CD4-positive, CD25-positive, alpha-beta regulatory T cell (primary cell): ENCODE results near the gene HLA-DOA. TPM values are rescaled to one million over a fixed set of nuclear protein-coding genes. Genes with fewer than 3 reads are reported as not detected.
A peak's percentile ranks its signal among the peaks of the same experiment; 100 is the strongest.

Experiments
- ATAC-seq, 2 donors: fragments of 150-1000 bp; cut with Tn5 transposase; one replicate each; pipeline ENCODE4 v1.10.0; 2021; ENCODE audit warnings: low read depth in 2 of 2, moderate number of reproducible peaks in 2 of 2, moderate library complexity in 1 of 2
- DNase-seq, 3 donors: peaks; one replicate each; pipeline versions ENCODE4 v3.0.0 to v3.0.0-alpha.2; 2012 to 2022; ENCODE audit warnings: mixed read lengths in 1 of 3
- H3K27ac ChIP-seq: one replicate; pipeline ENCODE4 v1.7.0; 2013; ENCODE audit warnings: mild to moderate bottlenecking, low read length; ENCODE audit not compliant: insufficient read depth, poor library complexity, severe bottlenecking
- H3K27me3 ChIP-seq: one replicate; pipeline ENCODE4 v1.7.0; 2013; ENCODE audit warnings: low read length; ENCODE audit not compliant: control insufficient read depth, insufficient read depth
- H3K36me3 ChIP-seq: one replicate; pipeline ENCODE4 v1.7.0; 2013; ENCODE audit warnings: mild to moderate bottlenecking, low read length, moderate library complexity; ENCODE audit not compliant: control insufficient read depth, insufficient read depth
- H3K4me1 ChIP-seq: 2 replicates; pipeline ENCODE4 v1.7.0; 2013; ENCODE audit warnings: mild to moderate bottlenecking, low read length; ENCODE audit not compliant: insufficient read depth, control insufficient read depth, poor library complexity, severe bottlenecking
- H3K4me3 ChIP-seq: one replicate; pipeline ENCODE4 v1.7.0; 2013; ENCODE audit warnings: low read depth, mild to moderate bottlenecking, low read length, moderate library complexity
- H3K9me3 ChIP-seq, 2 experiments: 1 replicate in 1 of 2; 2 replicates in 1 of 2; pipeline ENCODE4 v1.7.0; 2013; ENCODE audit warnings: low read length in 2 of 2, mild to moderate bottlenecking in 1 of 2, moderate library complexity in 1 of 2; ENCODE audit not compliant: control insufficient read depth in 2 of 2
- H3K27ac Mint-ChIP-seq, 3 donors: one replicate each; pipeline ENCODE4 v1.8.0; 2020 to 2022; ENCODE audit warnings: mild to moderate bottlenecking in 3 of 3, mixed read lengths in 3 of 3, moderate library complexity in 2 of 3
- H3K27me3 Mint-ChIP-seq: one replicate; pipeline ENCODE4 v1.8.0; 2022; ENCODE audit warnings: mild to moderate bottlenecking, mixed read lengths
- H3K36me3 Mint-ChIP-seq: one replicate; pipeline ENCODE4 v1.8.0; 2020; ENCODE audit warnings: mixed read lengths
- H3K4me1 Mint-ChIP-seq, 4 donors: one replicate each; pipeline ENCODE4 v1.8.0; 2020 to 2022; ENCODE audit warnings: mixed read lengths in 4 of 4, mild to moderate bottlenecking in 1 of 4
- H3K4me3 Mint-ChIP-seq, 4 donors: one replicate each; pipeline ENCODE4 v1.8.0; 2020 to 2022; ENCODE audit warnings: mild to moderate bottlenecking in 4 of 4, mixed read lengths in 4 of 4, moderate library complexity in 3 of 4
- H3K9me3 Mint-ChIP-seq, 7 donors: one replicate each; pipeline ENCODE4 v1.8.0; 2020 to 2022; ENCODE audit warnings: mixed read lengths in 7 of 7, mild to moderate bottlenecking in 3 of 7, moderate library complexity in 2 of 7
- polyA plus RNA-seq, 4 donors: library from polyadenylated mRNA; unstranded; fragments of 300-500 nt; fragmentation: Illumina TruSeq; gene quantifications; one replicate each; pipeline ENCODE4 v1.2.3, GENCODE V29; 2021
- total RNA-seq: library from RNA; stranded (reverse); gene quantifications from one replicate; pipeline ENCODE4 v1.2.3, GENCODE V29; 2022

The HLA-DOA gene
- total and polyA plus RNA-seq, 5 donors from 2014 or later = 7.0 to 14.9 (median 9.4) TPM

DNA sequence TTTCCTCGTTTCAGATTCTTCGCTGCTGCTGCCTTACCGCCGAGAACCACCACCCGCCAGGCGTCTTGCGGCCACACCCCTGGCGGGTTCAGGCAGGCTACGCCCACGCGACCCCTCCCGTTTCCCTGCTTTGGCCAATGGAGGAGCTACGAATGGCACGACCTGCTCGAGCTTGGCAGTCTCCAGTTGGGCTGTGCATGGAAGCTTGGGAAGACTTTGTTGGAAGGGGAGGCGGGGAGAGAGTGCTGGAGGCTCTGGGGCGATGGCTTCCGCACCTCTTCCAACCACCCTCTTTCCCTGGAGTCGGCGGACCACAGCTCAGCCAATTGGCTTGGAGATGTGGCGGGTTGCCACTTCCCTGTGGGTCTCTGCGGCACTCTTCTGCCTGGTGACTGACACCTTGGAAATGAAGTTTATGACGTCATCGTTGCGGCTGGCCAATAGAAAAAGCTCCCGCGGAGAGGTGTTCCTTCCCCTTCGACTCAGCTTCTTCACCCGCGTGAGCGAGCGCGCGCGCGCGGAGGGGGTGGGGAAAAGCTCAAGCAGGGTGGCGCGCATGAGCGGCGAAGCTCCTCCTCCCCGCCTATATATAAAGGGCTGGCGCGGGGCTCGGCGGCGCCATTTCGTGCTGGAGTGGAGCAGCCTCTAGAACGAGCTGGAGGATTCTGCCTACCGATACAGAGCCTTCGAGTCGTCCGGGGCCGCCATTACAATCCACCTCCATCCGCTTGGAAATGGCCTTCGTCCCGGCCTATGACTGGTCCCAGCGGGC is 37.6 kb downstream of the HLA-DOA start:
- H3K9me3 ChIP-seq = no peaks in the 10 kb centered on the region
- peaks cover 27% of the 10 kb centered on the region for H3K36me3 ChIP-seq
- peak overlapping the region; percentile 100 for H3K4me3 ChIP-seq
- H3K27me3 Mint-ChIP-seq = peaks cover 22% of the 10 kb centered on the region
- peak; percentile 58 to 62 for ATAC-seq
- no peaks in the 10 kb centered on the region for H3K27me3 ChIP-seq
- H3K36me3 Mint-ChIP-seq = peaks cover 40% of the 10 kb centered on the region
- H3K27ac ChIP-seq = peak overlapping the region; percentile 98
- H3K4me3 Mint-ChIP-seq = peak overlapping the region; percentile 98 to 99 (median 99)
- H3K4me1 Mint-ChIP-seq = peaks cover 15 to 42% (median 33%) of the 10 kb centered on the region in 4 donors
- DNase-seq = peak; percentile 100
- peaks cover 70% of the 10 kb centered on the region for H3K4me1 ChIP-seq
- peaks cover 0 to 3% (median 0%) of the 10 kb centered on the region in 7 donors for H3K9me3 Mint-ChIP-seq
- peak overlapping the region; percentile 99 to 100 (median 100) for H3K27ac Mint-ChIP-seq

DNA sequence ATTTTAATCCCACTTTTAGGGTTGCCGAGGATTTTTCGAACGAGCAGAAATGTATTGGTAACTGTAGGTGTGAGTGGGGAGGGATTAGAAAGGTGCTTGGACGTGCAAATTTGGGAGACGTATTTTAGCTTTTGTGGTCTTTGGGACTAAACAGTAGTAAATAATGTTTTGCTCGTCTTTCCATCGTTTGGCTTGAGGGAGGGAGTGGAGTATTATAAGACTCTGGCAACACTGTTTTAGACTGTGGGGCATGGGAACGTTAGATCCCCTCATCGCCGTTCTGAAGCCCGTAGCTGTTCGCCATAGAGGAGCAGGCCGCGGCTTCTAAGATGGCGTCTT is 38.2 kb downstream of the HLA-DOA start:
- Histone ChIP-seq H3K4me3 (peak overlapping the region; percentile 100), H3K4me1 (peaks cover 70% of the 10 kb centered on the region), H3K9me3 (no peaks in the 10 kb centered on the region), H3K36me3 (peaks cover 21% of the 10 kb centered on the region), H3K27me3 (no peaks in the 10 kb centered on the region), H3K27ac (peak overlapping the region; percentile 98)
- no peak for ATAC-seq
- Mint-ChIP-seq H3K36me3 (peaks cover 34% of the 10 kb centered on the region), H3K27me3 (peaks cover 22% of the 10 kb centered on the region), H3K4me1 (peaks cover 19 to 42% (median 31%) of the 10 kb centered on the region in 4 donors), H3K4me3 (peak overlapping the region; percentile 98 to 99 (median 99)), H3K9me3 (peaks cover 0 to 3% (median 0%) of the 10 kb centered on the region in 7 donors), H3K27ac (peak overlapping the region; percentile 99 to 100 (median 100))
- no peak for DNase-seq

DNA sequence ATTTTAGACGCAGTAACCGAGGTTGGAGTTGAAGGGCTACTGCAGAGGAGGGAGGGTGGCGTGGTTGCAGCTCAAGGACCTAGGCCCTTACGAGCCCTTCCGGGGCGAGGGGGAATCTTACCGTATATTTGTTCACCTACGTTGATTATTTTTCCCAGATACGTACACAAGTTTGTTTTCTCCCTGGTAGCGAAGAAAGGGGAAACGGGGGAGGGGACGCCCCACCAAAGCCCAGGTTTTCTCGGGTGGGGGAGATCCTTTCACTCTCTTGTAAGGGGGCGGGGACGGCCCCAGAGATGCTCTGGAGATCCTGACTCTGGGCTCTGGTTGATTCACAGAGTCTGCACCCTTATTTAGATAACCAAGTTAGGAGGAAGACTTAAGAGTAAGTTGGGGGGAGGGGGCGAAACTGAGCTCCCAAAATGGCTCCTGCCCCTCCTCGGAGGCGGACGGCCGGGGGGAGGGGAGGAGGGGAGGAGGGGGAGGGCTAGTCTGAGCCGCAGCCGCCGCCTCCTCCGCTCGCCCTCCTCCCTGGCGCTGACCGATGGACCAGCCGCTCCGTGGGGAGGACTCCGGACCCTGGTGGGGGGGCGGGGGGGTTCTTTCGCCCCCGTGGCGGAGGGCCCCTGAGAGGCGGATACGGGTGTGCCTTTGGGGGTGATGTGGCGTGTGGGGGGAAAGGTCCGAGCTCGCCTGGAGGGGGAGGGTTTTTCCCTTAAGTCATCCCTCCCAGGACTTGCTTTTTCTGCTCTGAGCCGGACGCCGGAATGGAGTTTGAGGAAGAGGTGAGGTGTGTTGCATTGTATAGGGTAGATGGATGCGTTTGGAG is 38.8 kb downstream of the HLA-DOA start:
- Histone ChIP-seq H3K27ac (peak overlapping the region; percentile 98), H3K36me3 (peaks cover 15% of the 10 kb centered on the region), H3K27me3 (no peaks in the 10 kb centered on the region), H3K4me1 (peaks cover 70% of the 10 kb centered on the region), H3K4me3 (peak overlapping the region; percentile 100), H3K9me3 (no peaks in the 10 kb centered on the region)
- peak in 1 of 2 donors; percentile 1 for ATAC-seq
- peak overlapping the region; percentile 99 to 100 (median 100) for H3K27ac Mint-ChIP-seq
- peaks cover 22% of the 10 kb centered on the region for H3K27me3 Mint-ChIP-seq
- H3K9me3 Mint-ChIP-seq = peaks cover 0 to 3% (median 0%) of the 10 kb centered on the region in 7 donors
- DNase-seq = peak; percentile 56 to 90 (median 71)
- peak overlapping the region; percentile 98 to 99 (median 99) for H3K4me3 Mint-ChIP-seq
- peaks cover 32% of the 10 kb centered on the region for H3K36me3 Mint-ChIP-seq
- peaks cover 24 to 42% (median 30%) of the 10 kb centered on the region in 4 donors for H3K4me1 Mint-ChIP-seq

DNA sequence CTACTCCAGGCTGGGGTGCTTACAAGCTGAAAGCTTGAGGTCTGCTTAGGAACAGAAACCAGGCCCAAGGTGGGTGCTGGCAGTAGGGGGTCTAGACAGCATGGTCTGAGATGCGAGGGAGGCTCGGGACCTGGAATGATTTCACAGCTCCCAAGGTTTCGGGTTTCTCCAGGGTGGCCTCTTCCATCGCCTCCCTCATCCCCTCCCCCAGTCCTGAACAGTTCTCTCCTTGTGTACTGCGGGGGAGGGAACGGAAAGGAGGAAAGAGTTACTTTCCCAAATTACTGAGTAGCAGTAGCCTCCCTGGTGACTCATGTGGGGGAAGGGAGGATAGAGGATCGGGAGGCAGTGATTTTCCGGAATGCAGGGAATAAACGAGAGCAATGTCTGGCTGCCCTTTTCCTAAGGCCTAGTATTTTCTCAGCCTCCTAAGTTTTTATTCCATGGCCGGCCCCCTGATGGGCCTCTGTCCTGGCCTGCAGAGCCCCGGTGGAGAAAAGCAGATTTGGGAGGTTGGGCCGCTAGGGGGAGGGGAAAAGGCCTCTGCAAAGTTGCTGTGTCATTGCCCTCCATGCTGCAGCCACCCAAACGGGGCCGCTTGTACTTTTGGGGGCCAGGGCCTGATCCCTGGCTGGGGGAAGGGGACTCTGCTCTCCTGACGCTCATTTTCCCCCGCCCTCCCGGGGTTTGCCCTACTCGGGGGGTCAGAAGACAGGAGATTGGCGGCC is 39.5 kb downstream of the HLA-DOA start:
- Mint-ChIP-seq H3K27ac (peak overlapping the region; percentile 98 to 100 (median 99)), H3K4me3 (peak overlapping the region; percentile 94 to 98 (median 97)), H3K4me1 (peaks cover 26 to 42% (median 30%) of the 10 kb centered on the region in 4 donors), H3K36me3 (peaks cover 24% of the 10 kb centered on the region), H3K27me3 (peaks cover 22% of the 10 kb centered on the region), H3K9me3 (peaks cover 0 to 3% (median 0%) of the 10 kb centered on the region in 7 donors)
- H3K9me3 ChIP-seq = no peaks in the 10 kb centered on the region
- DNase-seq (peak; percentile 53 to 84 (median 75)), ATAC-seq (no peak)
- no peaks in the 10 kb centered on the region for H3K27me3 ChIP-seq
- H3K4me3 ChIP-seq = peak overlapping the region; percentile 95
- H3K36me3 ChIP-seq = peaks cover 7% of the 10 kb centered on the region
- peak overlapping the region; percentile 98 for H3K27ac ChIP-seq
- H3K4me1 ChIP-seq = peaks cover 66% of the 10 kb centered on the region

DNA sequence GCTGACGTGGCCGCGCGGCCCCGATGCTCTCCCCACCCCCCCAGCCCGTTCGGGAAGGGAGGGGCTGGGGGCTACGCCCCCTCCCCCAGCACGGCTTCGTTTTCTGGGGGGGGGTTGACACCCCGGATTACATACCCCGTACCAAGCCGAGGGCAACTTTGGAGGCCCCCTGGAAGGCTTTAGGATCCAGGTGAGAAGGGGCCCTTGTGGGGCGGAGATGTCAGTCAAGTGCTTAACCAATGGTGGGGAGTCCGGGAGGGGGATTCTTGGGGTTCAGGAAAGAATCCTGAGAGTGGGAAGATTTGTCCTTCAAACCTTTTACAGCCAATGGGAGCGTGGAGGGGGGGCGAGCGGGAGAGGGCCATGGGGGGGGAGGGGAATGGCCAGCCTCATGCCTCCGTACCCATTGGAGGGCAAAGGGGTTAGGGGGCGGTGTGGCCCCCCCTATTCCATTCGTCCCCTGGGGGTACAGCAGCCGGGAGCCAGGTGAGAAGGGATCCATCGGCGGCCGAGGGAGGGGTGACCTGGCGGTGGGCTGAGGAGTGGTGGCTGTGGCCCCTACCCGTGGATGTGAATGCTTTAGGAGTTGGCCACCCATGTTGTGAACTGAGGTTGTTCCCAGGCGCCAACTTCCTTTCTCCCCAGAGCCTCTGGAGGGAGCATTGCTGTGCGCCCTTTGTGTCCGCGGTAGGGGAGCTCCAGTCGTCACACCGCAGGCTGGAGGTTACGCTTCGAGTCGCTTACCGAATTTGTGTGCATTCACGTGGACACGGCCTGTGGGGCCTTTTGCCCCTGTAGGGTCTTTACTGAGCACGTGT is 40.3 kb downstream of the HLA-DOA start:
- H3K9me3 ChIP-seq = no peaks in the 10 kb centered on the region
- H3K36me3 Mint-ChIP-seq = peaks cover 17% of the 10 kb centered on the region
- ATAC-seq (peak in 1 of 2 donors; percentile 17), DNase-seq (peak; percentile 48 to 72 (median 50))
- H3K27me3 ChIP-seq = no peaks in the 10 kb centered on the region
- peak overlapping the region; percentile 95 for H3K4me3 ChIP-seq
- peaks cover 22% of the 10 kb centered on the region for H3K27me3 Mint-ChIP-seq
- no peaks in the 10 kb centered on the region for H3K36me3 ChIP-seq
- peaks cover 28 to 40% (median 32%) of the 10 kb centered on the region in 4 donors for H3K4me1 Mint-ChIP-seq
- H3K9me3 Mint-ChIP-seq = peaks cover 0 to 3% (median 0%) of the 10 kb centered on the region in 7 donors
- peak overlapping the region; percentile 98 for H3K27ac ChIP-seq
- H3K27ac Mint-ChIP-seq = peak overlapping the region; percentile 98 to 100 (median 99)
- H3K4me3 Mint-ChIP-seq = peak overlapping the region; percentile 94 to 98 (median 97)
- peaks cover 58% of the 10 kb centered on the region for H3K4me1 ChIP-seq

DNA sequence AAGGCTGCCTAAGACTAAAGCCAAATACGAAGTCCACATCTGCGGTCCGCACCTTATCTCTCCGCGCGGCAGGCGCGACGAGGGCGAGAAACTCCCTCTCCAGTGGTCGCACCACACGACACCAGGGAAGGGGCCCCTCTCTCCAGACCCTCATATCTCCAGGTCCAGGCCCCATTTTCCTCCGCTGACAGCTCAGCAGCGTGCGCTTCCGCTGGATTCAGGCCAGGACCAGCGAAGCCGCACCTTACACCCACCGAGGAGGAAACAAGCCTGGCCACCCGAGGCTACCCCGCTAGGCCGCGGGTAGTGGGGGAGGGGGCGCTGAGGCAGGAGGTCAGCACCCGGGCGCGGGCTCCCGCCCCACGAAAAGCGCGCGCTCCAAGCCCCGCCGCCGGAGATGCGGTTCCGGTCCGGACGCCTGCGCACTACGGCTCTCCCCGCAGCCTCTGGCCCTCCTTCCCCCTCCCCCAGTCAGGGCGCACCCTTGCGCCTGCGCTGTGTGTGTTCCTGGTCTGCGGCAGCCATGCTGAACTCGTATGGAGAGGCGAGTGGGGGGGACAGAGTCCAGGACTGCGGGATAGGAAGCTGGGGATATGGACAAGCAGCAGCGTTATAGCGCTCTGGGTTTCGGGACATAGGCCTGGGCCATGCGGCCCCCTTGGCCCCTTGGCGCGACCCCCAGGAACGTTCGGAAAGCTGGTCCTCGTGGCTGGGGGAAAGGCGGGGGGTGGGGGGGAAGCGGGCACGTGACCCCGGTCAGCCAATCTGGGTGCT is 41.1 kb downstream of the HLA-DOA start, which contains the start of gene BRD2:
BRD2 (plus strand) TSS at position 502 of the 774 bp plus-strand sequence. CDS start 4,305 bp downstream, outside the sequence.
- ATAC-seq (peak; percentile 46), DNase-seq (peak; percentile 95 to 99 (median 97))
- H3K36me3 Mint-ChIP-seq = peaks cover 9% of the 10 kb centered on the region
- peak within 1 kb of the TSS; percentile 94 to 98 (median 97) for H3K4me3 Mint-ChIP-seq
- H3K9me3 Mint-ChIP-seq = peaks cover 0 to 3% (median 0%) of the 10 kb centered on the region in 7 donors
- Histone ChIP-seq H3K9me3 (no peaks in the 10 kb centered on the region), H3K27ac (peak within 1 kb of the TSS; percentile 98), H3K36me3 (no peaks in the 10 kb centered on the region), H3K27me3 (no peaks in the 10 kb centered on the region), H3K4me3 (peak within 1 kb of the TSS; percentile 95), H3K4me1 (peaks cover 54% of the 10 kb centered on the region)
- H3K27me3 Mint-ChIP-seq = peaks cover 22% of the 10 kb centered on the region
- H3K27ac Mint-ChIP-seq = peak within 1 kb of the TSS; percentile 97 to 100 (median 99)
- H3K4me1 Mint-ChIP-seq = peaks cover 28 to 44% (median 36%) of the 10 kb centered on the region in 4 donors
